Osteocyte (in vitro differentiated cells): Measurements from ENCODE around the gene DPP10. TPM values are rescaled to one million over a fixed set of nuclear protein-coding genes. Genes with fewer than 3 reads are reported as not detected.

Experiments used
- DNase-seq: peaks from one replicate; pipeline ENCODE4 v3.0.0; 2021; ENCODE audit warnings: mixed read lengths; ENCODE audit not compliant: unreplicated experiment; ENCODE audit errors: extremely low spot score
- H3K27ac Mint-ChIP-seq: one replicate; pipeline ENCODE4 v1.8.0; 2021; ENCODE audit warnings: mild to moderate bottlenecking, mixed read lengths; ENCODE audit not compliant: unreplicated experiment
- H3K27me3 Mint-ChIP-seq: one replicate; pipeline ENCODE4 v1.8.0; 2021; ENCODE audit warnings: mixed read lengths; ENCODE audit not compliant: unreplicated experiment
- H3K36me3 Mint-ChIP-seq: one replicate; pipeline ENCODE4 v1.8.0; 2021; ENCODE audit warnings: mixed read lengths; ENCODE audit not compliant: unreplicated experiment
- H3K4me1 Mint-ChIP-seq: one replicate; pipeline ENCODE4 v1.8.0; 2021; ENCODE audit warnings: mixed read lengths; ENCODE audit not compliant: unreplicated experiment
- H3K4me3 Mint-ChIP-seq: one replicate; pipeline ENCODE4 v1.8.0; 2021; ENCODE audit warnings: mild to moderate bottlenecking, moderate library complexity, mixed read lengths; ENCODE audit not compliant: unreplicated experiment
- H3K9me3 Mint-ChIP-seq: one replicate; pipeline ENCODE4 v1.8.0; 2021; ENCODE audit warnings: mixed read lengths; ENCODE audit not compliant: unreplicated experiment
- CTCF ChIP-seq: fragments of 200-600 bp; sonication (generic); IDR thresholded peaks from 2 replicates; pipeline ENCODE4 v1.5.0; 2021; ENCODE audit warnings: antibody characterized with exemption, mild to moderate bottlenecking, moderate library complexity
- total RNA-seq: library from RNA; stranded (reverse); gene quantifications from 2 replicates; pipeline ENCODE4 v1.2.1, GENCODE V29; 2021

The DPP10 gene
- total RNA-seq, 1 donor from 2014 or later = not detected

GRCh38 chr2:115443539-115444185 lies 1001.2 kb downstream of the DPP10 start:
- no peaks in the 10 kb centered on the region for H3K36me3 Mint-ChIP-seq
- H3K9me3 Mint-ChIP-seq = peaks cover 20% of the 10 kb centered on the region
- no peaks in the 10 kb centered on the region for H3K27me3 Mint-ChIP-seq
- H3K27ac Mint-ChIP-seq = no peak overlapping the region
- TF ChIP-seq CTCF = no peak
- DNase-seq = no peak
- no peaks in the 10 kb centered on the region for H3K4me1 Mint-ChIP-seq
- H3K4me3 Mint-ChIP-seq = no peak overlapping the region

- H3K9me3 Mint-ChIP-seq = peaks cover 15% of the 10 kb centered on the region
- no peaks in the 10 kb centered on the region for H3K27me3 Mint-ChIP-seq
- H3K4me3 Mint-ChIP-seq = no peak overlapping the region
- no peak overlapping the region for H3K27ac Mint-ChIP-seq
- TF ChIP-seq CTCF = no peak
- no peaks in the 10 kb centered on the region for H3K4me1 Mint-ChIP-seq
- no peaks in the 10 kb centered on the region for H3K36me3 Mint-ChIP-seq
- DNase-seq = no peak
Observed at GRCh38 chr2:115460008-115460407, 1017.6 kb downstream of the DPP10 start.

GRCh38 chr2:115480741-115481140 lies 1038.3 kb downstream of the DPP10 start:
- no peaks in the 10 kb centered on the region for H3K27me3 Mint-ChIP-seq
- no peaks in the 10 kb centered on the region for H3K4me1 Mint-ChIP-seq
- no peaks in the 10 kb centered on the region for H3K36me3 Mint-ChIP-seq
- DNase-seq = no peak
- H3K9me3 Mint-ChIP-seq = peaks cover 56% of the 10 kb centered on the region
- H3K27ac Mint-ChIP-seq = no peak overlapping the region
- TF ChIP-seq CTCF = no peak
- no peak overlapping the region for H3K4me3 Mint-ChIP-seq

- H3K36me3 Mint-ChIP-seq = no peaks in the 10 kb centered on the region
- H3K27me3 Mint-ChIP-seq = no peaks in the 10 kb centered on the region
- no peak overlapping the region for H3K4me3 Mint-ChIP-seq
- no peak overlapping the region for H3K27ac Mint-ChIP-seq
- no peak for TF ChIP-seq CTCF
- H3K9me3 Mint-ChIP-seq = peaks cover 45% of the 10 kb centered on the region
- no peak for DNase-seq
- H3K4me1 Mint-ChIP-seq = no peaks in the 10 kb centered on the region
Observed at GRCh38 chr2:115481842-115482241, 1039.4 kb downstream of the DPP10 start.

GRCh38 chr2:115483666-115484065 lies 1041.2 kb downstream of the DPP10 start:
- no peak overlapping the region for H3K27ac Mint-ChIP-seq
- peaks cover 35% of the 10 kb centered on the region for H3K9me3 Mint-ChIP-seq
- no peaks in the 10 kb centered on the region for H3K36me3 Mint-ChIP-seq
- no peak overlapping the region for H3K4me3 Mint-ChIP-seq
- no peaks in the 10 kb centered on the region for H3K4me1 Mint-ChIP-seq
- no peak for DNase-seq
- no peak for TF ChIP-seq CTCF
- H3K27me3 Mint-ChIP-seq = no peaks in the 10 kb centered on the region
